HG02571 (cell line): ENCODE measurements around the gene OR1J1.

Experiments
- ATAC-seq: cut with Tn5 transposase; IDR thresholded peaks from one replicate; pipeline ENCODE4 v1.9.1; 2021; ENCODE audit warnings: mild to moderate bottlenecking, moderate library complexity; ENCODE audit not compliant: unreplicated experiment

Gene OR1J1

DNA sequence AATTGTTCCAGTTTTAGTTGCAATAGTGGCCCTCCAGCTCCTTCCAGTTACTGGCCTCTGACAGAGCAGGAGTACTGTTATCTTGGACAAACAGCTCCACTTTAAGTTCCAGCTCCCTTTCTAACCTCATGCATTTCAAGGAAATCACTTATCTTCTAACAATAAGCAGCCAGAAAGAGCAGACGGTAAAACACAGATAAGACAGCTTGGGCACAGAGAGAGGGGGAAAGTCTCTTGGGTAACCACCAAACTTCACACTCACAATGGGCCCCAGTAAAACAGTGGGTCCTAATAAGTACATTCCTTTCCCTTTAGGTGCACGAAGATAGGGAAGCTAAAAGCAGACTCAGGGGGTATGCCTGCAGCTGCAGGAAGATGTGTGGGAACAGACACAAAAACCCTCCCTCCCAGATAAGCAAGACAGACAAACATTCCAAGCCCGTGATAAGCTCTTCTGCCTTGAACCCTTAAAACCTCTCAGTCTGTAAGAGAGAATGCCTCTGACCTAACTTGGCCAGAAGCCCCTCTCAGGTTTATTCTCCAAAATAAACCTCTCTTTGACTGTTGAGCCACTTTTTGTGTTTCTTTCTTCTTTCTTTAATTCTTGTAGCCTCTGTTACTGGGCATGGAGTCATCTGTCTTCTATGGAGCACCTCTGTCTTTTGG is 30.8 kb downstream of the OR1J1 start:
- ATAC-seq = no peak

DNA sequence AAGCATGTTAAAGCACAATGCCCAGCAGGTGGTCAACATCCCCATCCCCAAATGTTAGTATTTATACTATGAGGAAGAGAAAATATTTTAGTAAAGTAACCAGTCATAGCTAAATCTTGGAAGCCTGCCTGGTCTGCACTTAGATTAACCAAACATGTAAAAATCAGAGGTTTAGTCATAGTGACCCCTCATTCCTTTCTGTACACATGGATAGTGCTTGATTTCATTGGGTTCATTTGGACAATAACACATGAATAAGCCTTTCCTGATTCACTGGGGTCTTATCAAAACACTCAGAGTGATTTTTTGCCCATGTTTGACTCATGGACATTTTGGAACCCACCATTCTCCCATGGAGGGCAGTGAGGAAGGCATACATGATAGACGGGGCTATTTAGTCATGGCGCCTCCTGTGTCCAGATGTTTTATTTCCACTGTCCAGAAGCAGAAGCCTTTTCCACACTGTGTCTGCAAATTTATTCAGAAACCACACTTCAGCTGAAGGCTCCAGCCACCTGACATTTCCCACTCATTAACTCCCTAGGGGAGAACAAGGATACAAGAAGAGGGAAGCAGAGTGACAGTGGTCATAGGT is 32.5 kb downstream of the OR1J1 start:
- ATAC-seq = no peak

DNA sequence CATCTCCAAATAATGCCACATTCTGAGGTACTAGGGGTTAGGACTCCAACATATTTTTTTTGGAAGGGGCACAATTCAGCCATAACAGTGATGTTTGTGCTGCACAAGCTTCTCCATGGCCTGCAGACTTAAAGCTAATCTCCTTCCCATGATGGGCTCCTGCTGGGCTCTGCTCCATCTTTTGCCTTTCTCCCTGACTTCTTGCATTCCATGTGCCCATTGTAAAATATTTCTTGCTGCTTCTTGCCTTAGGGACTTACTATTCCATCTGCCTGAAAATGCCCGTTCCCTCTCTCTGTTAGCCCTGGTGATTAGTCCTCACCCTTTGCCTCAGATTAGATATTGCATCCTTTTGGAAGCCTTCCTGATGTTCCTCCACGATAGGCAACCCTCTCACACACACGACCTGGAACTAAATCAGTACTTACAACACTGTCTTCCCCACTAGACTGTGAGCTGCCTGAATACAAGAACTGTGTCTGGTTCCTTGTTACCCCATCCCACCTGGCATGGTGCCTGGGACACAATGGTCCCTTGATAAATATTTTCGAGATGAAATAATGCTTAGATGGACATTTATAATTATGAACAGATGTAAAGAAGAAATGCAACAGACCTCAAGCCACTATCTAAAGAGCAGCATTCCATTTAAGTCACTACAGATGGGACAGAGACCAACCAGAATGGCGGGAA is 33.5 kb downstream of the OR1J1 start:
- ATAC-seq = no peak

DNA sequence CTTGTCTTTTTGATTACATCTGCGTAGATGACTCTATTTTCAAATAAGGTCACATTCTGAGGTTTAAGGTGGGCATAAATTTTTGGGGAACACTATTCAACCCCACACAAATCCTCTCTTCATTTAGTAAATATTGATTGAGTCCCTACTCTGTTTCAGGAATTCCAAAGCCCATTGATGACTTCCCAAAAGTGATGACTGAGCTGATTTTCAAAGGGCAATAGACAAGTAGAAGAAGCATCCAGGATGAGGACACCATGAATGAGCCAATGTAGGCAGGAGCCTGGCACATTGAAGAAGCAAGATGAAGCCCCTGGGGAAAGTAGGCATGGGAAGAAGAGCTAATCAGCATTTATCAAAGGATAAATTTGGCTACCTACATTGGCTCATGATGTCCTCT is 35.2 kb downstream of the OR1J1 start:
- ATAC-seq = no peak
